Loucy (cell line): ENCODE results near the gene ARPP19.

Experiments
- EZH2phosphoT487 ChIP-seq: fragments of 200-600 bp; IDR thresholded peaks from 2 replicates; pipeline ENCODE4 v1.6.1; 2018; ENCODE audit warnings: antibody characterized with exemption, mild to moderate bottlenecking, moderate library complexity, borderline replicate concordance
- TF ChIP-seq, protein P1 (sequence below): fragments of 200-600 bp; sonication (generic); conservative IDR thresholded peaks from 2 replicates; pipeline ENCODE4 v1.5.1; 2014; ENCODE audit warnings: mild to moderate bottlenecking, antibody characterized with exemption, low read length

DNA sequence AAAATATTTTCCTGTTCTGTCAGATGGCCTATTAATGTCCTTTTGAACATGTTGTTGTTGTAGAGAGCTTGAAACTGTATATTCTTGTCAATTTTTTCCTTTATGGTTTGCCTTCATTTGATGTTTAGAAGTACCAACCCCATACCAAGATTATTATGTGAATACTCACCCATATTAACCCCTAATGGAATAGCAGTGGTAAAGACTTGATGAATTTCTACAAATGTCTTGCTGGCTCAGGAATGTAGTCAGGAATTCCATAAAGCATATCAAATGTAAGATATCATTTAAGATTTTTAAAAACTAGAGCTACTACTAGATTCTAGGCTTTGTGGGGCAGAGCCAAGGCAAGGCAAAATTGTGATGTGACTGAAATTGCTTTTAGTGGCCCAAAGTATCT lies 70.1 kb downstream of the ARPP19 start:
- TF ChIP-seq, protein P1, sequence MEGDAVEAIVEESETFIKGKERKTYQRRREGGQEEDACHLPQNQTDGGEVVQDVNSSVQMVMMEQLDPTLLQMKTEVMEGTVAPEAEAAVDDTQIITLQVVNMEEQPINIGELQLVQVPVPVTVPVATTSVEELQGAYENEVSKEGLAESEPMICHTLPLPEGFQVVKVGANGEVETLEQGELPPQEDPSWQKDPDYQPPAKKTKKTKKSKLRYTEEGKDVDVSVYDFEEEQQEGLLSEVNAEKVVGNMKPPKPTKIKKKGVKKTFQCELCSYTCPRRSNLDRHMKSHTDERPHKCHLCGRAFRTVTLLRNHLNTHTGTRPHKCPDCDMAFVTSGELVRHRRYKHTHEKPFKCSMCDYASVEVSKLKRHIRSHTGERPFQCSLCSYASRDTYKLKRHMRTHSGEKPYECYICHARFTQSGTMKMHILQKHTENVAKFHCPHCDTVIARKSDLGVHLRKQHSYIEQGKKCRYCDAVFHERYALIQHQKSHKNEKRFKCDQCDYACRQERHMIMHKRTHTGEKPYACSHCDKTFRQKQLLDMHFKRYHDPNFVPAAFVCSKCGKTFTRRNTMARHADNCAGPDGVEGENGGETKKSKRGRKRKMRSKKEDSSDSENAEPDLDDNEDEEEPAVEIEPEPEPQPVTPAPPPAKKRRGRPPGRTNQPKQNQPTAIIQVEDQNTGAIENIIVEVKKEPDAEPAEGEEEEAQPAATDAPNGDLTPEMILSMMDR = no peak
- TF ChIP-seq EZH2phosphoT487 = no peak
